Measurements from ENCODE around the gene DYNLRB2. TPM values are rescaled to one million over a fixed set of nuclear protein-coding genes. Genes with fewer than 3 reads are reported as not detected.

The DYNLRB2 gene
- total RNA-seq, 4 donors from 2014 or later, result 3.6 to 4.1 TPM; not detected in 2

GRCh38 chr16:80580109-80580832, 39.5 kb downstream of the DYNLRB2 start:
- no peak for TF ChIP-seq POLR2A (IDR thresholded peaks at IDR 0.05)
- TF ChIP-seq, protein P1, sequence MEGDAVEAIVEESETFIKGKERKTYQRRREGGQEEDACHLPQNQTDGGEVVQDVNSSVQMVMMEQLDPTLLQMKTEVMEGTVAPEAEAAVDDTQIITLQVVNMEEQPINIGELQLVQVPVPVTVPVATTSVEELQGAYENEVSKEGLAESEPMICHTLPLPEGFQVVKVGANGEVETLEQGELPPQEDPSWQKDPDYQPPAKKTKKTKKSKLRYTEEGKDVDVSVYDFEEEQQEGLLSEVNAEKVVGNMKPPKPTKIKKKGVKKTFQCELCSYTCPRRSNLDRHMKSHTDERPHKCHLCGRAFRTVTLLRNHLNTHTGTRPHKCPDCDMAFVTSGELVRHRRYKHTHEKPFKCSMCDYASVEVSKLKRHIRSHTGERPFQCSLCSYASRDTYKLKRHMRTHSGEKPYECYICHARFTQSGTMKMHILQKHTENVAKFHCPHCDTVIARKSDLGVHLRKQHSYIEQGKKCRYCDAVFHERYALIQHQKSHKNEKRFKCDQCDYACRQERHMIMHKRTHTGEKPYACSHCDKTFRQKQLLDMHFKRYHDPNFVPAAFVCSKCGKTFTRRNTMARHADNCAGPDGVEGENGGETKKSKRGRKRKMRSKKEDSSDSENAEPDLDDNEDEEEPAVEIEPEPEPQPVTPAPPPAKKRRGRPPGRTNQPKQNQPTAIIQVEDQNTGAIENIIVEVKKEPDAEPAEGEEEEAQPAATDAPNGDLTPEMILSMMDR (IDR thresholded peaks at IDR 0.05), result no peak
- peak in 1 of 2 donors; percentile 28 for DNase-seq (ENCODE audit: low spot score in 2 of 2)
- intact Hi-C loops (cut with DNase I; ENCODE audit: low total_unique reads), result no loop called here
- WGBS, 2 donors, result 80 to 83% methylated on average over 10 of the region's 10 CpGs
- H3K4me3 ChIP-seq (ENCODE audit: low read depth, poor library complexity, severe bottlenecking), result no peak overlapping the region

DNA sequence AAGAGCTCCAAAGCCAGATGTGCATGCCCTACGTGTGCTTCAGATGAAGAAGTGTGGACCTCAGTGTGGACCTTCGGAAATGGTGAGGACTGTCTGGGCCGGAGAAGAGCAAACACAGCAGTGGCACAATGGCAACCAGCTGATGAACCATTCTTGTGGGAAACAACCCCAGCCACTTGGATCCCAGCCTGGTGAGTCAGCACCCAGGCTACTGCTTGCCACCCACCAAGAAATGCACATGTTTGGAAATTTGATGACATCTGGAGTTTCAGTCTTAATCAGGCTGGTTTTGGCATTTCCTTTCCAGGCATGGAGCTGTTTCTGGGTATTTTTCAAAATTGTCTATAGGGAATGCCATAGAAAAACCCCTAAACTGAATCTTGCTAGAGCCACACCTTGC, 42.7 kb downstream of the DYNLRB2 start:
- DNase-seq (ENCODE audit: low spot score in 2 of 2), result peak; percentile 26 to 39
- intact Hi-C loops (cut with DNase I; ENCODE audit: low total_unique reads), result no loop called here
- 54 to 71% methylated on average over 3 of the region's 3 CpGs for WGBS, 2 donors
- H3K4me3 ChIP-seq (ENCODE audit: low read depth, poor library complexity, severe bottlenecking), result no peak overlapping the region
- no peak for TF ChIP-seq POLR2A (IDR thresholded peaks at IDR 0.05)
- TF ChIP-seq, protein P1 (IDR thresholded peaks at IDR 0.05), result no peak

DNA sequence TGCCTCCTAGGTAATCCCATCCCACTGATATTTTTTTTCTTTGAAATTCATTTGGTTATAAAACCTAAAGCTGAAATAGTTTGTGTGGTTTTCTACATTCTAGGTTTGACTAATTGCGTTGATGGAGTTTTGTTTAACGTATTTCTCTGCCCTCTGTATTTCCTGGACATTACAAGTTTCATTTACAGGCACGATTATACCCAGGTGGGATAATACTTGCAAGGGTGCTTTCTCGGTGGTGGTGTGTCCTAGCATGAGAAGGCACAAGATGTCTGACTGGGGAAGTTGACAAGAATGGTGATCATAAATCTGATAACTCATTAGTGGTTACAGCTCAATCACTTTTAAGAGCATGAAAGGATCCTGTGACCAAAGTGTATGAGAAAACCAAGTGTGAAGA, 45.0 kb downstream of the DYNLRB2 start:
- no peak overlapping the region for H3K4me3 ChIP-seq (ENCODE audit: low read depth, poor library complexity, severe bottlenecking)
- no peak for DNase-seq (ENCODE audit: low spot score in 2 of 2)
- 79 to 91% methylated on average over 4 of the region's 4 CpGs for WGBS, 2 donors
- intact Hi-C loops (cut with DNase I; ENCODE audit: low total_unique reads), result no loop called here
- TF ChIP-seq, protein P1 (IDR thresholded peaks at IDR 0.05), result no peak
- no peak for TF ChIP-seq POLR2A (IDR thresholded peaks at IDR 0.05)

DNA sequence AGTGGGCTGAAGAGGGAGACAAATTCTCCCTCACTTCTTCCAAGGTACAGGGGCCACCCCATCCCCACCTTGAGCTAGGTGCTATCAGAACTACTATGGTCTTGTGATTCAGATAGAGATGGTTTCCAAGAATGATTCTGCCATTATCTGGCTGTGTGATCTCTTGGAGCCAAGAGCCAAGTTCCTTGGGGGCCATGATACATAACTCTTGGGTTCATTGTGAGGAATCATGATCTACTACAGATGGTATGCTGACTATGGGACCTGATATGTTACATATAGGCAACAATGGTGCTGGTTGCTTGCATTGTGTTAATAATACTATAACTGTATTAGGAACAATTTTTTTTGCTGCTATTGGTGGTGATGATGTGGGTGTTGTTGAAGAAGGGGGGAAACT, 45.7 kb downstream of the DYNLRB2 start:
- TF ChIP-seq, protein P1 (IDR thresholded peaks at IDR 0.05), result no peak
- TF ChIP-seq POLR2A (IDR thresholded peaks at IDR 0.05), result no peak
- intact Hi-C loops (cut with DNase I; ENCODE audit: low total_unique reads), result no loop called here
- H3K4me3 ChIP-seq (ENCODE audit: low read depth, poor library complexity, severe bottlenecking), result no peak overlapping the region
- DNase-seq (ENCODE audit: low spot score in 2 of 2), result peak in 1 of 2 donors; percentile 13

DNA sequence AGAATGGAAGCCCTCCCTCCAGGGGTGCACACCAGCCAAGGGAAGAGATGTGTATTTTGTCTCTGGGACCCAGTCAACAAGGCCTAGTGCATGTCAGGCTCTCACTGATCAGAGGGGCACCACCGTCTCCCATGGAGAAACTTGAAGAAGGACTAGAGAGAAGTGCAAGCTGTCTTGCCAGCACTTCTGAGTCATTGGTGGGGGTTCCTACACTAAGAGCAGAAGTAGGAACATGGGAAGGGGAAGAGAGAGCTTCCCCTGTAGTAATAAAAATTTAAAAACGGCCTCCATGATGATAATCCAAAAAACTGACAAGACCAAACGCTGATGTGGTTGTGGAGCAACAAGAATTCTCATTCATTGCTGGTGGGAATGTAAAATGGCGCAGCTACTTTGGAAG, 46.3 kb downstream of the DYNLRB2 start:
- intact Hi-C loops (cut with DNase I; ENCODE audit: low total_unique reads), result no loop called here
- peak in 1 of 2 donors; percentile 34 for DNase-seq (ENCODE audit: low spot score in 2 of 2)
- H3K4me3 ChIP-seq (ENCODE audit: low read depth, poor library complexity, severe bottlenecking), result no peak overlapping the region
- WGBS, 2 donors, result 77 to 82% methylated on average over 4 of the region's 4 CpGs
- TF ChIP-seq, protein P1 (IDR thresholded peaks at IDR 0.05), result no peak
- no peak for TF ChIP-seq POLR2A (IDR thresholded peaks at IDR 0.05)

All from lower leg skin (tissue), 4 donors.